HepG2 (cell line): ENCODE results near the gene PRAMEF12.

Experiments
- DPF2 ChIP-seq: sonication (generic); formaldehyde crosslinking; IDR thresholded peaks from 2 replicates; pipeline ENCODE4 v1.4.0; 2020; ENCODE audit warnings: mild to moderate bottlenecking, low read depth, missing genetic modification reagents, borderline replicate concordance
- EZH2 ChIP-seq: conservative IDR thresholded peaks from 2 replicates; pipeline ENCODE4 v1.6.1; 2012; ENCODE audit warnings: mild to moderate bottlenecking, low read depth, low read length, moderate library complexity
- JUN ChIP-seq: sonication (generic); formaldehyde crosslinking; IDR thresholded peaks from 2 replicates; pipeline ENCODE4 v1.4.0; 2020; ENCODE audit warnings: mild to moderate bottlenecking, missing genetic modification reagents
- ZFP36 ChIP-seq: fragments of 150-350 bp; IDR thresholded peaks from 2 replicates; pipeline ENCODE4 v1.6.1; 2018; ENCODE audit warnings: borderline replicate concordance, low read length, low read depth; ENCODE audit not compliant: partially characterized antibody
- ZNF180 ChIP-seq: sonication (generic); formaldehyde crosslinking; IDR thresholded peaks from 2 replicates; pipeline ENCODE4 v1.4.0; 2020; ENCODE audit warnings: low read depth, missing genetic modification reagents, borderline replicate concordance
- ZZZ3 ChIP-seq: sonication (generic); formaldehyde crosslinking; IDR thresholded peaks from 2 replicates; pipeline ENCODE4 v1.4.0; 2020; ENCODE audit warnings: missing genetic modification reagents, mild to moderate bottlenecking, borderline replicate concordance
- TF ChIP-seq, protein P1 (sequence below): sonication (generic); formaldehyde crosslinking; IDR thresholded peaks from 2 replicates; pipeline ENCODE4 v1.5.0; 2020; ENCODE audit warnings: mild to moderate bottlenecking, missing genetic modification reagents, moderate library complexity
- TF ChIP-seq, protein P2 (sequence below): sonication (generic); formaldehyde crosslinking; IDR thresholded peaks from 2 replicates; pipeline ENCODE4 v1.4.0; 2020; ENCODE audit warnings: missing genetic modification reagents
- TF ChIP-seq, protein P3 (sequence below): sonication (generic); formaldehyde crosslinking; IDR thresholded peaks from 2 replicates; pipeline ENCODE4 v1.9.0; 2022; ENCODE audit warnings: missing genetic modification reagents, mild to moderate bottlenecking, borderline replicate concordance

DNA sequence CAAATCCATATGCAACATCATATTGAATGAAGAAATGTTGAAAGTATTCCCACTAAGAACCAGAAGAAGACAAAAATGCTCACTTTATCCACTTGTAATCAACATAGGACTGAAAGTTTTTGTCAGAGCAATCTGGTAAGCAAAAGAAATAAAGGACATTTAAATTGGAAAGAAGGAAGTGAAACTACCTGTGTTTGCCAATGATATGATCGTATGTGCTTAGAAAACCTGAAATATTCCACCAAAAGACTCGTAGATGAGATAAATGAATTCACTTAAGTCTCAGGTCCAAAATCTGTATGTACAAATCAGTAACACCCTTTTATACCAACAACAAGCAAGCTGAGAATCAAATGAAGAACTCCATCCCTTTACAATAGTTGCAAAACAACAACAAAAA is 26.2 kb downstream of the PRAMEF12 start:
- TF ChIP-seq, protein P1, sequence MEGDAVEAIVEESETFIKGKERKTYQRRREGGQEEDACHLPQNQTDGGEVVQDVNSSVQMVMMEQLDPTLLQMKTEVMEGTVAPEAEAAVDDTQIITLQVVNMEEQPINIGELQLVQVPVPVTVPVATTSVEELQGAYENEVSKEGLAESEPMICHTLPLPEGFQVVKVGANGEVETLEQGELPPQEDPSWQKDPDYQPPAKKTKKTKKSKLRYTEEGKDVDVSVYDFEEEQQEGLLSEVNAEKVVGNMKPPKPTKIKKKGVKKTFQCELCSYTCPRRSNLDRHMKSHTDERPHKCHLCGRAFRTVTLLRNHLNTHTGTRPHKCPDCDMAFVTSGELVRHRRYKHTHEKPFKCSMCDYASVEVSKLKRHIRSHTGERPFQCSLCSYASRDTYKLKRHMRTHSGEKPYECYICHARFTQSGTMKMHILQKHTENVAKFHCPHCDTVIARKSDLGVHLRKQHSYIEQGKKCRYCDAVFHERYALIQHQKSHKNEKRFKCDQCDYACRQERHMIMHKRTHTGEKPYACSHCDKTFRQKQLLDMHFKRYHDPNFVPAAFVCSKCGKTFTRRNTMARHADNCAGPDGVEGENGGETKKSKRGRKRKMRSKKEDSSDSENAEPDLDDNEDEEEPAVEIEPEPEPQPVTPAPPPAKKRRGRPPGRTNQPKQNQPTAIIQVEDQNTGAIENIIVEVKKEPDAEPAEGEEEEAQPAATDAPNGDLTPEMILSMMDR (CRISPR knock-in tag), result no peak
- TF ChIP-seq JUN (no peak), ZNF180 (CRISPR knock-in tag) (no peak), EZH2 (no peak), ZFP36 (no peak), ZZZ3 (CRISPR knock-in tag) (no peak), DPF2 (CRISPR knock-in tag) (no peak)
- TF ChIP-seq, protein P2, sequence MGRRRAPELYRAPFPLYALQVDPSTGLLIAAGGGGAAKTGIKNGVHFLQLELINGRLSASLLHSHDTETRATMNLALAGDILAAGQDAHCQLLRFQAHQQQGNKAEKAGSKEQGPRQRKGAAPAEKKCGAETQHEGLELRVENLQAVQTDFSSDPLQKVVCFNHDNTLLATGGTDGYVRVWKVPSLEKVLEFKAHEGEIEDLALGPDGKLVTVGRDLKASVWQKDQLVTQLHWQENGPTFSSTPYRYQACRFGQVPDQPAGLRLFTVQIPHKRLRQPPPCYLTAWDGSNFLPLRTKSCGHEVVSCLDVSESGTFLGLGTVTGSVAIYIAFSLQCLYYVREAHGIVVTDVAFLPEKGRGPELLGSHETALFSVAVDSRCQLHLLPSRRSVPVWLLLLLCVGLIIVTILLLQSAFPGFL, result no peak
- TF ChIP-seq, protein P3, sequence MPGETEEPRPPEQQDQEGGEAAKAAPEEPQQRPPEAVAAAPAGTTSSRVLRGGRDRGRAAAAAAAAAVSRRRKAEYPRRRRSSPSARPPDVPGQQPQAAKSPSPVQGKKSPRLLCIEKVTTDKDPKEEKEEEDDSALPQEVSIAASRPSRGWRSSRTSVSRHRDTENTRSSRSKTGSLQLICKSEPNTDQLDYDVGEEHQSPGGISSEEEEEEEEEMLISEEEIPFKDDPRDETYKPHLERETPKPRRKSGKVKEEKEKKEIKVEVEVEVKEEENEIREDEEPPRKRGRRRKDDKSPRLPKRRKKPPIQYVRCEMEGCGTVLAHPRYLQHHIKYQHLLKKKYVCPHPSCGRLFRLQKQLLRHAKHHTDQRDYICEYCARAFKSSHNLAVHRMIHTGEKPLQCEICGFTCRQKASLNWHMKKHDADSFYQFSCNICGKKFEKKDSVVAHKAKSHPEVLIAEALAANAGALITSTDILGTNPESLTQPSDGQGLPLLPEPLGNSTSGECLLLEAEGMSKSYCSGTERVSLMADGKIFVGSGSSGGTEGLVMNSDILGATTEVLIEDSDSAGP (CRISPR knock-in tag), result no peak
